ENCODE data around the gene WNT11. TPM values are rescaled to one million over a fixed set of nuclear protein-coding genes. Genes with fewer than 3 reads are reported as not detected.

WNT11 gene
- total and polyA plus RNA-seq, 9 donors, result 10.1 to 24.8 (median 14.1) TPM

GRCh38 chr11:76246271-76246933, 40.1 kb upstream of the WNT11 start:
- H3K27ac ChIP-seq (ENCODE audit: low read length), result no peak overlapping the region
- no peak overlapping the region for H3K4me3 ChIP-seq (ENCODE audit: low read length)
- H3K27me3 ChIP-seq (ENCODE audit: control insufficient read depth, insufficient read depth, low read length), result no peaks in the 10 kb centered on the region
- no peaks in the 10 kb centered on the region for H3K36me3 ChIP-seq (ENCODE audit: control insufficient read depth, insufficient read depth, low read length)
- WGBS (ENCODE audit: insufficient coverage), result 92% methylated on average over 9 of the region's 11 CpGs
- H3K9me3 ChIP-seq (replicated peaks; ENCODE audit: control insufficient read depth, low read depth, low read length), result peaks cover 9% of the 10 kb centered on the region
- no peak for DNase-seq
- H3K4me1 ChIP-seq (ENCODE audit: control insufficient read depth, insufficient read depth, low read length), result peaks cover 25% of the 10 kb centered on the region

- Histone ChIP-seq H3K27me3 (ENCODE audit: control insufficient read depth, insufficient read depth, low read length) (no peaks in the 10 kb centered on the region), H3K36me3 (ENCODE audit: control insufficient read depth, insufficient read depth, low read length) (no peaks in the 10 kb centered on the region), H3K4me3 (ENCODE audit: low read length) (no peak overlapping the region), H3K27ac (ENCODE audit: low read length) (no peak overlapping the region), H3K9me3 (replicated peaks; ENCODE audit: control insufficient read depth, low read depth, low read length) (peaks cover 6% of the 10 kb centered on the region), H3K4me1 (ENCODE audit: control insufficient read depth, insufficient read depth, low read length) (peaks cover 32% of the 10 kb centered on the region)
- WGBS (ENCODE audit: insufficient coverage), result 78% methylated on average over 1 of the region's 2 CpGs
- no peak for DNase-seq
Measured at GRCh38 chr11:76245720-76246119, 39.4 kb upstream of the WNT11 start.

- DNase-seq, result no peak
- whole genome bisulfite sequencing (ENCODE audit: insufficient coverage), result 82% methylated on average over 3 of the region's 4 CpGs
- Histone ChIP-seq H3K4me1 (ENCODE audit: control insufficient read depth, insufficient read depth, low read length) (peaks cover 38% of the 10 kb centered on the region), H3K27me3 (ENCODE audit: control insufficient read depth, insufficient read depth, low read length) (no peaks in the 10 kb centered on the region), H3K9me3 (replicated peaks; ENCODE audit: control insufficient read depth, low read depth, low read length) (no peaks in the 10 kb centered on the region), H3K4me3 (ENCODE audit: low read length) (no peak overlapping the region), H3K36me3 (ENCODE audit: control insufficient read depth, insufficient read depth, low read length) (no peaks in the 10 kb centered on the region), H3K27ac (ENCODE audit: low read length) (no peak overlapping the region)
Measured at GRCh38 chr11:76244316-76244851, 38.1 kb upstream of the WNT11 start.

GRCh38 chr11:76243957-76244285, 37.6 kb upstream of the WNT11 start:
- no peak overlapping the region for H3K4me3 ChIP-seq (ENCODE audit: low read length)
- H3K27ac ChIP-seq (ENCODE audit: low read length), result no peak overlapping the region
- H3K9me3 ChIP-seq (replicated peaks; ENCODE audit: control insufficient read depth, low read depth, low read length), result no peaks in the 10 kb centered on the region
- DNase-seq, result no peak
- peaks cover 38% of the 10 kb centered on the region for H3K4me1 ChIP-seq (ENCODE audit: control insufficient read depth, insufficient read depth, low read length)
- 74% methylated on average over 4 of the region's 7 CpGs for WGBS (ENCODE audit: insufficient coverage)
- H3K27me3 ChIP-seq (ENCODE audit: control insufficient read depth, insufficient read depth, low read length), result no peaks in the 10 kb centered on the region
- no peaks in the 10 kb centered on the region for H3K36me3 ChIP-seq (ENCODE audit: control insufficient read depth, insufficient read depth, low read length)

- WGBS (ENCODE audit: insufficient coverage), result 26% methylated on average over 21 of the region's 23 CpGs
- no peak overlapping the region for H3K4me3 ChIP-seq (ENCODE audit: low read length)
- H3K27ac ChIP-seq (ENCODE audit: low read length), result no peak overlapping the region
- peaks cover 38% of the 10 kb centered on the region for H3K4me1 ChIP-seq (ENCODE audit: control insufficient read depth, insufficient read depth, low read length)
- H3K9me3 ChIP-seq (replicated peaks; ENCODE audit: control insufficient read depth, low read depth, low read length), result no peaks in the 10 kb centered on the region
- no peak for DNase-seq
- H3K27me3 ChIP-seq (ENCODE audit: control insufficient read depth, insufficient read depth, low read length), result no peaks in the 10 kb centered on the region
- H3K36me3 ChIP-seq (ENCODE audit: control insufficient read depth, insufficient read depth, low read length), result no peaks in the 10 kb centered on the region
Measured at GRCh38 chr11:76243193-76243956, 37.1 kb upstream of the WNT11 start.

GRCh38 chr11:76242004-76242779, 35.9 kb upstream of the WNT11 start:
- H3K9me3 ChIP-seq (replicated peaks; ENCODE audit: control insufficient read depth, low read depth, low read length), result no peaks in the 10 kb centered on the region
- no peaks in the 10 kb centered on the region for H3K27me3 ChIP-seq (ENCODE audit: control insufficient read depth, insufficient read depth, low read length)
- no peaks in the 10 kb centered on the region for H3K36me3 ChIP-seq (ENCODE audit: control insufficient read depth, insufficient read depth, low read length)
- DNase-seq, result no peak
- H3K4me3 ChIP-seq (ENCODE audit: low read length), result no peak overlapping the region
- peaks cover 38% of the 10 kb centered on the region for H3K4me1 ChIP-seq (ENCODE audit: control insufficient read depth, insufficient read depth, low read length)
- no peak overlapping the region for H3K27ac ChIP-seq (ENCODE audit: low read length)
- 94% methylated on average over 6 of the region's 12 CpGs for WGBS (ENCODE audit: insufficient coverage)

- 75% methylated on average over 15 of the region's 17 CpGs for WGBS (ENCODE audit: insufficient coverage)
- H3K4me3 ChIP-seq (ENCODE audit: low read length), result no peak overlapping the region
- H3K27ac ChIP-seq (ENCODE audit: low read length), result no peak overlapping the region
- DNase-seq, result no peak
- H3K9me3 ChIP-seq (replicated peaks; ENCODE audit: control insufficient read depth, low read depth, low read length), result no peaks in the 10 kb centered on the region
- peaks cover 42% of the 10 kb centered on the region for H3K4me1 ChIP-seq (ENCODE audit: control insufficient read depth, insufficient read depth, low read length)
- H3K27me3 ChIP-seq (ENCODE audit: control insufficient read depth, insufficient read depth, low read length), result no peaks in the 10 kb centered on the region
- no peaks in the 10 kb centered on the region for H3K36me3 ChIP-seq (ENCODE audit: control insufficient read depth, insufficient read depth, low read length)
Measured at GRCh38 chr11:76241243-76242000, 35.1 kb upstream of the WNT11 start.

GRCh38 chr11:76240666-76241065, 34.4 kb upstream of the WNT11 start:
- Histone ChIP-seq H3K36me3 (ENCODE audit: control insufficient read depth, insufficient read depth, low read length) (no peaks in the 10 kb centered on the region), H3K4me3 (ENCODE audit: low read length) (no peak overlapping the region), H3K9me3 (replicated peaks; ENCODE audit: control insufficient read depth, low read depth, low read length) (no peaks in the 10 kb centered on the region), H3K4me1 (ENCODE audit: control insufficient read depth, insufficient read depth, low read length) (peaks cover 44% of the 10 kb centered on the region), H3K27ac (ENCODE audit: low read length) (no peak overlapping the region), H3K27me3 (ENCODE audit: control insufficient read depth, insufficient read depth, low read length) (no peaks in the 10 kb centered on the region)
- no peak for DNase-seq
- WGBS (ENCODE audit: insufficient coverage), result 82% methylated on average over 7 of the region's 7 CpGs

- 79% methylated on average over 4 of the region's 7 CpGs for WGBS (ENCODE audit: insufficient coverage)
- Histone ChIP-seq H3K27ac (ENCODE audit: low read length) (no peak overlapping the region), H3K4me1 (ENCODE audit: control insufficient read depth, insufficient read depth, low read length) (peaks cover 41% of the 10 kb centered on the region), H3K36me3 (ENCODE audit: control insufficient read depth, insufficient read depth, low read length) (no peaks in the 10 kb centered on the region), H3K4me3 (ENCODE audit: low read length) (no peak overlapping the region), H3K9me3 (replicated peaks; ENCODE audit: control insufficient read depth, low read depth, low read length) (no peaks in the 10 kb centered on the region), H3K27me3 (ENCODE audit: control insufficient read depth, insufficient read depth, low read length) (no peaks in the 10 kb centered on the region)
- DNase-seq, result peak; percentile 21
Measured at GRCh38 chr11:76240161-76240540, 33.8 kb upstream of the WNT11 start.

All from muscle of leg (tissue), 11 donors.